Right renal cortex interstitium (tissue), 3 donors: Measurements from ENCODE around the gene RABGAP1L. TPM values are rescaled to one million over a fixed set of nuclear protein-coding genes. Genes with fewer than 3 reads are reported as not detected.
"Not testable (repeated sequence)": the region's sequence is repeated elsewhere in the genome, so short reads cannot be mapped to it uniquely, and the experiment has no call there.

Source experiments
- DNase-seq, 3 donors: peaks; one replicate each; pipeline ENCODE4 v3.0.0-alpha.2; 2013; ENCODE audit warnings: low read depth in 3 of 3, low spot score in 2 of 3
- polyA plus RNA-seq, 3 donors: library from polyadenylated mRNA; unstranded; fragments of 120-200 nt; gene quantifications; one replicate each; pipeline ENCODE4 v1.2.1, GENCODE V29; 2013; ENCODE audit not compliant: insufficient read length in 3 of 3

The RABGAP1L gene
- polyA plus RNA-seq, 3 donors, result 26.6 to 29.5 (median 29.4) TPM

GRCh38 chr1:174534789-174535188 lies 375.5 kb downstream of the RABGAP1L start:
- no peak for DNase-seq

GRCh38 chr1:174535207-174535606 lies 375.9 kb downstream of the RABGAP1L start:
- no peak for DNase-seq

- not testable (repeated sequence) for DNase-seq
Observed at GRCh38 chr1:174543421-174543820, 384.1 kb downstream of the RABGAP1L start.

GRCh38 chr1:174550296-174550695 lies 391.0 kb downstream of the RABGAP1L start:
- no peak for DNase-seq

GRCh38 chr1:174556392-174556791 lies 397.1 kb downstream of the RABGAP1L start:
- DNase-seq, result no peak

GRCh38 chr1:174568551-174568950 lies 409.2 kb downstream of the RABGAP1L start:
- no peak for DNase-seq

GRCh38 chr1:174569240-174569639 lies 409.9 kb downstream of the RABGAP1L start:
- no peak for DNase-seq

- DNase-seq, result no peak
Observed at GRCh38 chr1:174572771-174573170, 413.5 kb downstream of the RABGAP1L start.

GRCh38 chr1:174576120-174576519 lies 416.8 kb downstream of the RABGAP1L start:
- DNase-seq, result not testable (repeated sequence)

- no peak for DNase-seq
Observed at GRCh38 chr1:174577681-174578080, 418.4 kb downstream of the RABGAP1L start.

- no peak for DNase-seq
Observed at GRCh38 chr1:174580801-174581200, 421.5 kb downstream of the RABGAP1L start.

GRCh38 chr1:174583316-174583715 lies 424.0 kb downstream of the RABGAP1L start:
- no peak for DNase-seq

- no peak for DNase-seq
Observed at GRCh38 chr1:174584071-174584470, 424.8 kb downstream of the RABGAP1L start.

- not testable (repeated sequence) for DNase-seq
Observed at GRCh38 chr1:174588618-174589017, 429.3 kb downstream of the RABGAP1L start.

- DNase-seq, result no peak
Observed at GRCh38 chr1:174605198-174605597, 445.9 kb downstream of the RABGAP1L start.

GRCh38 chr1:174606471-174606870 lies 447.2 kb downstream of the RABGAP1L start:
- DNase-seq, result no peak

GRCh38 chr1:174617905-174618304 lies 458.6 kb downstream of the RABGAP1L start:
- not testable (repeated sequence) for DNase-seq

- DNase-seq, result no peak
Observed at GRCh38 chr1:174623324-174624035, 464.2 kb downstream of the RABGAP1L start.

GRCh38 chr1:174626031-174627025 lies 467.0 kb downstream of the RABGAP1L start:
- no peak for DNase-seq

- no peak for DNase-seq
Observed at GRCh38 chr1:174637487-174637886, 478.2 kb downstream of the RABGAP1L start.

GRCh38 chr1:174639461-174639860 lies 480.1 kb downstream of the RABGAP1L start:
- DNase-seq, result no peak

GRCh38 chr1:174640783-174641182 lies 481.5 kb downstream of the RABGAP1L start:
- no peak for DNase-seq
